Measurements from ENCODE around the gene CYB561D2. TPM values are rescaled to one million over a fixed set of nuclear protein-coding genes. Genes with fewer than 3 reads are reported as not detected.

Gene CYB561D2
- total and polyA plus RNA-seq, 10 of the 15 experiments (the other 5 are each of a cell fraction or from before 2014, with no cell fraction given): 7.6 to 39.2 (median 18.8) TPM

GRCh38 chr3:50322386-50323091 is 28.1 kb upstream of the CYB561D2 start, which contains the start of gene HYAL2:
TSS of gene HYAL2 (minus strand) at chr3:50322745. CDS start at chr3:50320489, 2,256 bp downstream.
- ATAC-seq (no peak), DNase-seq (ENCODE audit: low read depth, low spot score) (no peak), FAIRE-seq (no peak)
- H3K4me2 ChIP-seq (ENCODE audit: control insufficient read depth, insufficient read depth): peak within 1 kb of the TSS; percentile 64
- no peaks in the 10 kb centered on the region for H3K9me3 ChIP-seq (replicated peaks; ENCODE audit: control insufficient read depth, insufficient read depth, low read length)
- peak within 1 kb of the TSS; percentile 70 for H3K4me3 ChIP-seq
- in situ Hi-C loops (cut with MboI) (no loop called here), intact Hi-C loops (cut with micrococcal nuclease; ENCODE audit: unreplicated experiment) (no loop called here)
- ChIA-PET POLR2A (interaction anchor here (0.7 to 2.0 kb wide), 3 partner anchors 12 to 18 kb away, joined by 3 to 8 read pairs (median 5); partner anchors contain the start of gene RASSF1), SMC1A (ENCODE audit: uncharacterized antibody, unreplicated experiment) (interaction anchor here (1.2 kb wide), 1 partner anchor 15 kb away, joined by 3 read pairs; no protein-coding TSS in a partner anchor), RAD21 (ENCODE audit: unreplicated experiment) (interaction anchor here (1.2 kb wide), 1 partner anchor 14 kb away, joined by 3 read pairs; no protein-coding TSS in a partner anchor), CTCF (interaction anchor here (1.2 to 5.1 kb wide), 3 partner anchors 14 to 96 kb away, joined by 3 to 72 read pairs (median 4); partner anchors contain the start of genes RASSF1 and ZMYND10)
- peaks cover 17% of the 10 kb centered on the region for H3K4me1 ChIP-seq (ENCODE audit: control insufficient read depth, insufficient read depth, low read length)
- no peaks in the 10 kb centered on the region for H4K20me1 ChIP-seq (ENCODE audit: control insufficient read depth, insufficient read depth)
- peaks cover 2 to 4% of the 10 kb centered on the region in 2 experiments; a peak in 2 of 4 replicates for H3K36me3 ChIP-seq (ENCODE audit: control insufficient read depth in 2 of 2, insufficient read depth in 2 of 2, low read length in 1 of 2)
- no peaks in the 10 kb centered on the region for H3K27me3 ChIP-seq (replicated peaks in 1 of 2; ENCODE audit: control insufficient read depth in 2 of 2, insufficient read depth in 2 of 2, low read length in 1 of 2)
- peak within 1 kb of the TSS; percentile 88 for H3K27ac ChIP-seq (ENCODE audit: control insufficient read depth, insufficient read depth)
- WGBS (ENCODE audit: insufficient coverage, insufficient replicate concordance, low lambda C conversion rate, missing lambda C conversion rate): 91% methylated on average over 30 of the region's 31 CpGs
- peak within 1 kb of the TSS; percentile 83 for H3K9ac ChIP-seq (ENCODE audit: control insufficient read depth, insufficient read depth, low read length)
- peaks cover 15% of the 10 kb centered on the region for H3K79me2 ChIP-seq (ENCODE audit: control insufficient read depth, insufficient read depth, low read length)
- H2AFZ ChIP-seq (ENCODE audit: control insufficient read depth, low read depth, low read length): peak within 1 kb of the TSS; percentile 92
- no TSS peak for BruUV-seq (replicated peaks)
- TF ChIP-seq MEF2B (IDR thresholded peaks at IDR 0.05; ENCODE audit: partially characterized antibody, poor library complexity, severe bottlenecking) (no peak), YBX1 (IDR thresholded peaks at IDR 0.05) (no peak), KDM1A (IDR thresholded peaks at IDR 0.05; ENCODE audit: borderline replicate concordance) (no peak), CREM (IDR thresholded peaks at IDR 0.05; ENCODE audit: low read depth) (no peak), HCFC1 (IDR thresholded peaks at IDR 0.05; ENCODE audit: low read length) (no peak), ZNF687 (IDR thresholded peaks at IDR 0.05) (no peak), PRDM15 (CRISPR knock-in tag; IDR thresholded peaks at IDR 0.05) (no peak), CBX5 (IDR thresholded peaks at IDR 0.05; ENCODE audit: low read depth) (no peak), ZNF592 (IDR thresholded peaks at IDR 0.05) (no peak), BCL11A (IDR thresholded peaks at IDR 0.05; ENCODE audit: low read depth, low read length) (no peak)

All from GM12878 (cell line).